Activated CD4-positive, alpha-beta T cell treated with anti-CD3 and anti-CD28 coated beads, Interleukin-2, amount 10 ng/mL, durations not matched to agents 24 days and 14 days (primary cell): Measurements from ENCODE around the gene TBKBP1. TPM values are rescaled to one million over a fixed set of nuclear protein-coding genes. Genes with fewer than 3 reads are reported as not detected.

ENCODE experiments used
- DNase-seq: peaks from one replicate; pipeline ENCODE4 v3.0.0; 2022
- H3K27ac Mint-ChIP-seq: one replicate; pipeline ENCODE4 v1.8.0; 2022; ENCODE audit warnings: mild to moderate bottlenecking, mixed read lengths
- H3K27me3 Mint-ChIP-seq: one replicate; pipeline ENCODE4 v1.8.0; 2022; ENCODE audit warnings: mixed read lengths
- H3K36me3 Mint-ChIP-seq: one replicate; pipeline ENCODE4 v1.8.0; 2022; ENCODE audit warnings: low read depth, mild to moderate bottlenecking, mixed read lengths
- H3K4me1 Mint-ChIP-seq: one replicate; pipeline ENCODE4 v1.8.0; 2021; ENCODE audit warnings: mixed read lengths
- H3K4me3 Mint-ChIP-seq: one replicate; pipeline ENCODE4 v1.8.0; 2022; ENCODE audit warnings: mild to moderate bottlenecking, moderate library complexity, mixed read lengths
- H3K9me3 Mint-ChIP-seq: one replicate; pipeline ENCODE4 v1.8.0; 2021; ENCODE audit warnings: mixed read lengths
- intact Hi-C: fragments of 100-400 bp; cut with micrococcal nuclease; formaldehyde crosslinking; loops from one replicate; pipeline ENCODE4 v1.15.1; 2023
- total RNA-seq: library from RNA; stranded (reverse); gene quantifications from 2 replicates; pipeline ENCODE4 v1.2.3, GENCODE V29; 2022

Gene TBKBP1
- total RNA-seq, 1 donor from 2014 or later: 10.9 TPM

DNA sequence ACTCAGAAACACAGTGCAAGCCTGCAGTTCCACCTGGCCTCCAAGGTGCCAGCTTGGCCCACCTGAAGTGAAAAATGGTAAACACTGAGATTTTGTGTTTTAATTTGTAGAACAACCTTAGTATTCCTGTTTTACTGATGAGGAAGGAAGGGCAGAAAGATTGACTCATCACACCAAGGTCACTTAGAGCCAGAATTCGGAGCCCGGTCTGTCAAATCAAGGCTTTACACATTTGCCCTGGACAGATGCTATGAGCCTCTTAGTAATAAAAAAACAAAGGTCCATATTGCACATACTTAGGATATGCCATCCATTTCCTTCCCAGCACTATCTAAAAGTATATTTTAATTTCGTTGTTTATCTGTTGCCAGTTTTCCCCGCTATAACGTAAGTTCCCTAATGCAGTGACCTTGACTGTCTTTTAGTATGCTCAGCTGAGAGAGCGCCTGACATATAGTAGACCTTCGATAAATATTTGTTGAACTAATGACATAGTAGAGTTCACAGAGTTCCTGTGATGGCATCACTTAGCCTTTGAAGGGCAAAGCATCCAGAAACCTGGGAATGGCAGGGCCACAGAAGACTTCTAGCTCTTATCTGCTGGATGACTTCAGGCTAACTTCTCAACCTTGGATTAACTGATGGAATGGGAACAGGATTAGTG lies 7.2 kb upstream of the TBKBP1 start:
- H3K9me3 Mint-ChIP-seq: no peaks in the 10 kb centered on the region
- H3K27ac Mint-ChIP-seq: no peak overlapping the region
- intact Hi-C loops: no loop called here
- H3K27me3 Mint-ChIP-seq: no peaks in the 10 kb centered on the region
- H3K4me3 Mint-ChIP-seq: no peak overlapping the region
- H3K4me1 Mint-ChIP-seq: peaks cover 19% of the 10 kb centered on the region
- H3K36me3 Mint-ChIP-seq: peaks cover 47% of the 10 kb centered on the region
- no peak for DNase-seq

DNA sequence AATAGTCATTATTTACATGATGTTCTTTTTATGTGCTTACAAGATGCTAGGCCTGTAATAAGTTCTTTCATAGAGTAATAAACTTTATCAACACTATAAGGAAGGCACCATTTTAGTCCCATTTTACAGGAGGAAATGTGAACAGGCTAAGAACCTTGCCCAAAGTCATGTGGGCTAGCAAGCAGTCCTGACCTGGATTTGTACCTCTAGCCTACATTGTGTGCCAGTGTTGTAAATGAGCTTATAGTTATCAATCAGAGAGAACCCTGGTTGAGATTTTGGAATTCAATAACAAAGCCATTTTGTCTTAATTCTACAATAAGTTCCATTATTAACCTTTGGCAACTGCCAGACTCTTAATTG lies 6.7 kb upstream of the TBKBP1 start:
- H3K36me3 Mint-ChIP-seq: peaks cover 42% of the 10 kb centered on the region
- no peak overlapping the region for H3K27ac Mint-ChIP-seq

DNA sequence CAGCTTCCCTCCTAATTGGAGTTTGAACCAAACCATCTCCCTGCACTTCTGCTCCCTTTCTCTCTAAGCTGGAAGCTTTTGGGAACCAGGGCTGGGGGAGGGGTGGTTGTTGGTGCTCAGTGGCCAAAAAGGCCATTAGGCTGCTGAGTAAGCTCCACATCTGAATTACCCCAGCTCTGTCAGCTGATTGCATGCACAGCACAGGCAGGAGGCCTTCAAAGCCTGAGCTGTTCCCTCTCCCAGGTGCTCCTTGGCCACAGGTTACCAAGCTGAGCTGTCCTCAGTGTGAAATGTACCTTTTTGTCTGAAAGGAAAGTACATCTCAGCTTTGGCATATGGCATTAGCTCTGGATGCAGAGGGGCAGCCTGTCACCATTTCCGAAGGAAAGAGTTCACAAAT lies 6.2 kb upstream of the TBKBP1 start:
- DNase-seq: no peak
- intact Hi-C loops: no loop called here
- H3K9me3 Mint-ChIP-seq: no peaks in the 10 kb centered on the region
- H3K4me1 Mint-ChIP-seq: peaks cover 22% of the 10 kb centered on the region
- H3K36me3 Mint-ChIP-seq: peaks cover 37% of the 10 kb centered on the region
- H3K27ac Mint-ChIP-seq: no peak overlapping the region
- no peak overlapping the region for H3K4me3 Mint-ChIP-seq
- H3K27me3 Mint-ChIP-seq: no peaks in the 10 kb centered on the region

More for the DNA sequence above, 6.7 kb upstream of the TBKBP1 start:
- intact Hi-C loops: no loop called here
- Mint-ChIP-seq H3K4me1 (peaks cover 19% of the 10 kb centered on the region), H3K9me3 (no peaks in the 10 kb centered on the region), H3K27me3 (no peaks in the 10 kb centered on the region), H3K4me3 (no peak overlapping the region)
- DNase-seq: no peak

DNA sequence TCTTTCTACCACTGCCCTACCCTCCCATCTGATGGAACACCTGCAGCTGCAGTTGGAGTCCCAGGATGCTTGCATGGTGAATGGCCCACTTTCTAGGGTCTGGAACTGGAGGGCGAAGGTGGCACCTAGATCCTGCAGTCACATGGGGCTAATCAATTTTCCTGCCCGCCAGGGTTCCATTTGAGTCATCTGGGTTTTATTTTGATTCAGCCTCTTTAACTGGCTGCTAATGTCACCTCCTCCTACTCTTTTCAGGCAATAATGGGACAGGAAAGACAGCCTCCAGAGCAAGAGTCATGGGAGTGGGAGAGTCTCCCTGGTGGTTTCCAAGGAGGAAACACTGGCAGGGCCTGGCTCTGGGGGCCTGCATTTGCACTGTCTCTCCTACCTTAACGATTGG lies 3.8 kb upstream of the TBKBP1 start:
- no peak overlapping the region for H3K4me3 Mint-ChIP-seq
- H3K27me3 Mint-ChIP-seq: peaks cover 2% of the 10 kb centered on the region
- intact Hi-C loops: no loop called here
- no peak for DNase-seq
- H3K9me3 Mint-ChIP-seq: no peaks in the 10 kb centered on the region
- H3K4me1 Mint-ChIP-seq: peaks cover 30% of the 10 kb centered on the region
- H3K36me3 Mint-ChIP-seq: peaks cover 19% of the 10 kb centered on the region
- no peak overlapping the region for H3K27ac Mint-ChIP-seq

DNA sequence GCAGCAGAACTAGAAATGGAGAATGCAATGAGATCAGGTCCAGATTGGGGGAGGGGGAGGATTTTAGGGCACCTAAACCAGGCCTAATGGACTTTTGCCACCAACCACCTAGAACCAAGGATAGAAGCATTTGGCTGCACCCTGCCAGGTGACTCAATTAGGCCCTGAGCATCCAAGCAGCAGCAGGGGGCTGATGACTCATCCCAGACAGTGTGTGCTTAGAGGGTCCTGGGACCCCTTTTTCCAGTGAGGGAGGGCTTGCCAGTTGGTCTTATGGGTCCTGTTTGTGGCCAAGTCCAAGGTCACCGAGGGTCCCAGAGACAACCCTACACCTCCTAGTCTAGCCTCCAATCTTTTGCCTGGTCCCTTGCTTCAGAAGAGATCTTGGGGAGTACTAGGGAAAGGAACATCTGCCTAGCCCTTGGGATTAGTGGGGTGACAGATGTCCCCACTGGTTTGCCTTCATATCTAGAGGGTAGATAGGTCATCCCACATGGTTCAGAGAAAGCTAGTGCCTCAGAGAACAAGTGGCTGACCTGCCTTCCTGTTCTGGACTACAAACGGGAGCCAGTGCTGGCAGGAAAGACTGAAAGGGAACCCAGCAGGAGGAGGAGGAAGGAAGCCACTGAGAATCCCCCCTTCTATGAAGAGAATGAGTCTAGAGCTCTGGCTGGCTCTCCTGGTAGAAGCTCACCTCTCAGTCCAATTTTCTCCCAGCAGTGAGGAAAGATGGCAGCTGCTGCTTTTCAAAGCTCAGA lies 1.6 kb upstream of the TBKBP1 start:
- intact Hi-C loops: no loop called here
- H3K4me3 Mint-ChIP-seq: peak overlapping the region; percentile 93
- H3K9me3 Mint-ChIP-seq: no peaks in the 10 kb centered on the region
- H3K27ac Mint-ChIP-seq: no peak overlapping the region
- peaks cover 6% of the 10 kb centered on the region for H3K36me3 Mint-ChIP-seq
- no peak for DNase-seq
- peaks cover 3% of the 10 kb centered on the region for H3K27me3 Mint-ChIP-seq
- H3K4me1 Mint-ChIP-seq: peaks cover 34% of the 10 kb centered on the region

DNA sequence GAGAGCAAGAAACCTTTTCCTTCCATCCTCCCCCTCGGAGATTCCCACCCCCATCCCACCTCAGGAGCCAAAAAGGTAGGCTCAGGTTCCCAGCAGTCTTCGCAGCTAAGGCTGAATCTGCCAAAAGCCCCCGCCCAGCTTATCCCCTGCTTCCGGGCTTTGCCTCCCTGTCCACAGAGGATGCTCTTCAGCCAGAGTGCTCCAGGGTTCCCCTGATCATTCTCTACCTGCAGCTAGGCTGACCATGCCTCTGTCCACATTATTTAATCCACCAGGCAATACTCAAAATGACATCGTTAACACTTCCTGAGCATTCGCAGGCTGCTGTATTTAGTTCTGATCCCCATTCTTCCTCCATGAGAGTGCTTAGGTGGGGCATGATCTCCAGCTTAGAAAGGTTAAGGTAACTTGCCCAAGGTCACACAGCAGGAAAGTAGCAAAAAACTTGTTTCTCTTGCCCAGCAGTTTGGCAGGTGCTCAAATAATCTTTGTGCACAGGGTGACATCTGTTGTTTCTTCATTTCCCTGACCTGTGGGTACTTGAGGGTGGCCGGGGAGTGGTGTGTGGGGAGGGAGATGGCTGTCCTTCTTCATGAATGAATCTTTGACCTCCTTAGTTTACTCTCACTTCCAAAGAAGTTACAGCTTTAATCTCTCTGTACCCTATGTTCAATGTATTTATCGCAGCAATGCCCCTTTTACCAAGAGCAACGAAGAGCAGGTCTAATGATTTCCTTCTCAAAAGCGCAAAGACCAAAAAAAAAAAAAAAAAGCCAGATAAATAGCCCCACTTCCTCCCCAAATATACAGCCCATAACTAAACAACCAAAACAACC lies 848 bp upstream of the TBKBP1 start:
- DNase-seq: no peak
- peak overlapping the region; percentile 88 for H3K27ac Mint-ChIP-seq
- intact Hi-C loops: no loop called here
- peaks cover 5% of the 10 kb centered on the region for H3K36me3 Mint-ChIP-seq
- no peaks in the 10 kb centered on the region for H3K9me3 Mint-ChIP-seq
- peaks cover 3% of the 10 kb centered on the region for H3K27me3 Mint-ChIP-seq
- H3K4me3 Mint-ChIP-seq: peak overlapping the region; percentile 93
- H3K4me1 Mint-ChIP-seq: peaks cover 34% of the 10 kb centered on the region

DNA sequence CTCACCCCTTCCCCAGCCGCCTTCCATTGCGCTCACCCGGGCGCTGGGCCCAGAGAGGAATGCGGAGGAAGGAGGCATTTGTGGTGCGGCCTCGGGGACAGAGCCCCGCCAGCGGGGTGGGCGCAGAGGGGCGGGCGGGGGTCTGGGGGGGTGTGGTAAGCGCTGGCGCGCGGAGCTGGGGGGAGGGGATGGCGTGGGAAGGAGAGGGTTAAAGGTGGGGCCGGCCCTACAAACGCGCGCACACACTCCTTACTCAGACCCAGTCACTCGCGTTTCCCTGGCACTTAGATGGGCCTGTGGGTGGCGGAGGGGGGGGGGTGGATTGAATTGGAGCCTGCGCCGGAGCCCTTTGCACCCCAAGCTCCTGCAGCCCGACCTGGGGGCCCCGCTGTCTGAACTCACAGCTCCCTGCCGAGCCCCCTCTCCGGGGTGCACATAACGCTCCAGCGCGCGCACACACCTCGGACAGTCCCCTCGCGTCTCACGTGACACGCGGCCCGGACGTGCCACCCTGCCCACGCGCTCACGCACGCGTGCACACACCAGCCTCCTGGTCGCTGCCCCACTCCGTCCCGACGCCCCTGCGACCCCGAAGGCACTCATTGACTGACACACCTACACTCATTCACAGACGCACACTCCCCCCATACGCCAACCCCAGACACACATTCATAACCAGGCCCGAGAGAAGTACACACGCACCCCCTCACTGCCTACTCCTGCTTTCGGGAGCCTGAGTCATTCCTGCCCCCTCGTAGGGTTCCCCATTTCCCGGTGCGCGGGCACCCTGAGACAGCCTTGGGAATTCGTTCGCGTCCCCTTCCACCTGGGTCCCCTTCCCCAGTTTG lies 844 bp downstream of the TBKBP1 start:
- peak overlapping the region; percentile 73 for H3K27ac Mint-ChIP-seq
- peaks cover 42% of the 10 kb centered on the region for H3K4me1 Mint-ChIP-seq
- no peaks in the 10 kb centered on the region for H3K9me3 Mint-ChIP-seq
- peaks cover 10% of the 10 kb centered on the region for H3K36me3 Mint-ChIP-seq
- peak overlapping the region; percentile 83 for H3K4me3 Mint-ChIP-seq
- intact Hi-C loops: loop anchor here (1.0 to 2.0 kb wide), 2 partner anchors 26 to 44 kb away; no protein-coding TSS in a partner anchor
- DNase-seq: peak; percentile 76
- H3K27me3 Mint-ChIP-seq: peaks cover 3% of the 10 kb centered on the region

DNA sequence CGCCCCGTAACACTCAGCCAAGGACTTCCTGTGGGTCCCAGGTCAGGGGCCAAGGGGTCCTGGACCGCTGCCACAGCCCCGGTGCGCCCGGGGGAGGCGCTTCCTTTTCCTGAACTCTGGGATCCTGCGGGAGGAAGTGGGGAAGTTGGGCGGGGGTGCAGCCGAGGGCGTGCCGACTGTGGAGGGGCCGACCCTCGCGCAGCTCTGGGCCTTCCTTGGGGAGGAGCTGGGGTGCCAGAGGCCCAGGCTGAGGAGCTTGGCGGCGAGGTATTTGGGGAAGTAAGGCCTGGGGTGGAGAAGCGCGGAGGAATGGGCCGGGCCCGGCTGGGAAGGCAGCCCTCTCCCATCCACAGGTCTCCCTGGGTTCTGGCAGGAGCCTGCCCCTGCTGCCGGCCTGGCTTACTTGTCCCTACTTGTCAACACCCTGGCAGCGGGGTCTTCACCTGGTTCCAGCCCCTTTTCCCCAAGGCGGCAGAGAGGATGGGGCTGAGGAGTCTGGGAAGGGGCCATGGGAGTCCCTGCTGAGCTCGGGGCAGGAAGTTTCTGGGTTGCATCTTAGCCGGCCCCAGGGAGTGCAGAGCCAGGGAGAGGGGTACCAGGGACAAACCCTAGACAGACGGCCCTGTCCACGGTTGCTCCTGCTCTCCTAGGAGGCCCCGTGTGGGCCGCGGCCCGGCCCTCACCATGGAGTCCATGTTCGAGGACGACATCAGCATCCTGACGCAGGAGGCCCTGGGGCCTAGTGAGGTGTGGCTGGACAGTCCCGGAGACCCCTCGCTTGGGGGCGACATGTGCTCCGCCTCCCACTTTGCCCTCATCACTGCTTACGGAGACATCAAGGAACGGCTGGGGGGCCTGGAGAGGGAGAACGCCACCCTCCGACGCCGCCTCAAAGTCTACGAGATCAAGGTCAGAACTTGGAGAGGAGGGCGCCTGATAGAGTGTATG lies 1.7 kb downstream of the TBKBP1 start:
- Mint-ChIP-seq H3K4me1 (peaks cover 40% of the 10 kb centered on the region), H3K27me3 (peaks cover 3% of the 10 kb centered on the region)

DNA sequence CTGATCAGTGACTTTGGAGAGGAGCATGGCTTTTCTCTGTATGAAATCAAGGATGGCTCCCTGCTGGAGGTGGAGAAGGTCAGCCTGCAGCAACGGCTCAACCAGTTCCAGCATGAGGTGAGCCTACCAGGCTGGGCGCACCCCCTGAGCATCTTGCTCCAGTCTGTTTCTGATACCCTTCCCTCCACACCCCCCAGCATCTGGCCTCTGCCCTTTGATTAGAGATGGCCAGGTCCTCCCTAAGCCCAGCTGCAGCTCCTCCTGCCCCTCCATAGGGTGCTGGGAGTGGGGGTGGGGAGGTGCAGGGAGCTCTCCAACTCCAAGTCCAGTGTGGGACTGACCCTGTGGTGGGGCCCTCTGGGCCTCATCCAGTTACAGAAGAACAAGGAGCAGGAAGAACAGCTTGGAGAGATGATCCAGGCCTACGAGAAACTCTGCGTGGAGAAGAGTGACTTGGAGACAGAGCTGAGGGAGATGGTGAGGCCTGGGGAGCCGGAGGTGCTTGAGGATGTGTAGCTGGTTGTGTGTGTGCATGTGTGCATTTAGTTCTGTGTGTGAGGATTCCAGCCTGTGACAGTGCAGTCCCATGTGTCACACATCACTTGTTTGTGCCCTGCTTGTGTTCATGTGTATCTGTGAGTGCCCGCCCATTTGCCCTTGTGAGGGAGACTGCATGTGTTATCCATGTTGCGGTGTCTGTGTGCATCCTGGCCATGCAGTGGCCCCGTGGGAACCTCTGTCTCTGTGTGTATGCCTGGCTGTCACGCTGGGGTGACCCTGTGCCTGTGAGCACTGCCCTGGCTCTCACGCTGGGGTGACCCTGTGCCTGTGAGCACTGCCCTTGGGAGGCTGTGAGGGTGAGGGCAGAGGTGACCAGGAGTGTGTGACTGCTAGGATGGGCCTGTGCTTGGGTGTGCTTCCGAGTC lies 3.0 kb downstream of the TBKBP1 start:
- H3K36me3 Mint-ChIP-seq: peaks cover 16% of the 10 kb centered on the region
- peaks cover 3% of the 10 kb centered on the region for H3K27me3 Mint-ChIP-seq
- H3K27ac Mint-ChIP-seq: peak overlapping the region; percentile 25
- peaks cover 49% of the 10 kb centered on the region for H3K4me1 Mint-ChIP-seq
- DNase-seq: peak; percentile 61
- intact Hi-C loops: no loop called here
- no peaks in the 10 kb centered on the region for H3K9me3 Mint-ChIP-seq
- H3K4me3 Mint-ChIP-seq: no peak overlapping the region

More for the DNA sequence above, 1.7 kb downstream of the TBKBP1 start:
- H3K4me3 Mint-ChIP-seq: peak overlapping the region; percentile 83
- H3K9me3 Mint-ChIP-seq: no peaks in the 10 kb centered on the region
- peak overlapping the region; percentile 73 for H3K27ac Mint-ChIP-seq
- intact Hi-C loops: loop anchor here (2.0 kb wide), 1 partner anchor 45 kb away; no protein-coding TSS in a partner anchor
- peaks cover 14% of the 10 kb centered on the region for H3K36me3 Mint-ChIP-seq
- DNase-seq: no peak

DNA sequence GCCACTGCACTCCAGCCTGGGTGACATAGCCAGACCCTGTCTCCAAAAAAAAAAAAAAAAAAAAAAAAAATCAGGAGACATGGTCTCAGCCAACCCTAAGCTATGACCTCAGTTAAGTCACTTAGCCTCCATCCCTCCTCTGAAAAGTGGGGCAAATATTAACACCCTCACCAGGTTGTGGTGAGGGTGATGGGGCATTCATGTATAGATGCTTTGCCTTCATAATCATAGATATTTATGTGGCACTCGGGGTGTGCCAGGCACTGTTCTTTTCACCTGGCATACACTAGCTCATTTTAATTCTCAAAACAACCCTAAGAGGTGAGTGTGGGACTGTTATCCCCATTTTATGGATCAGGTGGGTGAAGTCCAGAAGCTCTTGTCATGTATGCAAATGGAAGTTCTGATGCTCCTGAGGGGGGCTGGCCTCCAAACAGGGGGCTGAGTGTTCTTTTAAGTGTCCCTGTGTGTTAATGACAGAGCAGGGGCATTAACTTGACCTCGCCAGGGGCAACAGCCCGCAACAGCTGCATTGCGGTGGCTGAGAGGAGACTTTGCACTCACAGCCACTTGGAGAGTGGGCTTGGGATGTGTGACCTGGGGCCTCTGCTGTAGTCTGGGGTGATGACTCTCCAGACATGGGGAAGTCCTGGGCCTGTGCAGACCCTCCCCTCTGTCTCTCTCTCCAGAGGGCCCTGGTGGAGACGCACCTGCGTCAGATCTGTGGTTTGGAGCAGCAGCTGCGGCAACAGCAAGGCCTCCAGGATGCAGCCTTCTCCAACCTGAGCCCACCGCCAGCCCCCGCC lies 4.1 kb downstream of the TBKBP1 start:
- no peak overlapping the region for H3K4me3 Mint-ChIP-seq
- no peak overlapping the region for H3K27ac Mint-ChIP-seq
- intact Hi-C loops: loop anchor here (2.0 kb wide), 1 partner anchor 79 kb away; no protein-coding TSS in a partner anchor
- H3K27me3 Mint-ChIP-seq: peaks cover 3% of the 10 kb centered on the region
- peaks cover 16% of the 10 kb centered on the region for H3K36me3 Mint-ChIP-seq
- no peaks in the 10 kb centered on the region for H3K9me3 Mint-ChIP-seq
- H3K4me1 Mint-ChIP-seq: peaks cover 46% of the 10 kb centered on the region
- peak; percentile 60 for DNase-seq
